ENCODE measurements around the gene STX11.

STX11 gene

GRCh38 chr6:144215932-144216667 is 65.8 kb downstream of the STX11 start:
- DNase-seq: peak; percentile 92

- DNase-seq: no peak
These were observed 66.4 kb downstream of the STX11 start for GRCh38 chr6:144216668-144217218.

- no peak for DNase-seq
These were observed 66.9 kb downstream of the STX11 start for GRCh38 chr6:144217264-144217663.

- no peak for DNase-seq
These were observed 67.5 kb downstream of the STX11 start for GRCh38 chr6:144217797-144218196.

GRCh38 chr6:144219056-144219685 is 68.9 kb downstream of the STX11 start:
- peak; percentile 33 for DNase-seq

GRCh38 chr6:144220031-144220790 is 69.9 kb downstream of the STX11 start:
- no peak for DNase-seq

- no peak for DNase-seq
These were observed 73.4 kb downstream of the STX11 start for GRCh38 chr6:144223686-144224085.

GRCh38 chr6:144231721-144232120 is 81.4 kb downstream of the STX11 start:
- DNase-seq: no peak

GRCh38 chr6:144232176-144232831 is 82.0 kb downstream of the STX11 start:
- DNase-seq: no peak

GRCh38 chr6:144232832-144233230 is 82.5 kb downstream of the STX11 start:
- no peak for DNase-seq

GRCh38 chr6:144234399-144234798 is 84.1 kb downstream of the STX11 start:
- DNase-seq: no peak

GRCh38 chr6:144234935-144235334 is 84.6 kb downstream of the STX11 start:
- no peak for DNase-seq

Measured in NCI-H1105 (cell line).